Caco-2 (cell line): ENCODE results near the gene SLC16A8. TPM values are rescaled to one million over a fixed set of nuclear protein-coding genes. Genes with fewer than 3 reads are reported as not detected.
A peak's percentile ranks its signal among the peaks of the same experiment; 100 is the strongest.

Experiments
- BruUV-seq: library from RNA; stranded (reverse); fragments of 400-500 nt; replicated peaks from 2 replicates; lab custom pipeline; 2021; lab: Mats Ljungman, UMichigan
- CTCF ChIA-PET: fragments of 300-600 bp; sonication (Branson Sonifier 250); formaldehyde crosslinking; loops from one replicate; lab custom pipeline; 2022; ENCODE audit warnings: antibody characterized with exemption; lab: Charles Lee
- POLR2A ChIA-PET: fragments of 300-600 bp; sonication (Branson Sonifier 250); formaldehyde crosslinking; loops from one replicate; lab custom pipeline; 2022; ENCODE audit warnings: antibody characterized with exemption; lab: Charles Lee
- DNase-seq, 2 experiments: peaks; one replicate each; pipeline versions ENCODE4 v3.0.0 to v3.0.0-alpha.2; 2020 to 2022
- H3K27me3 ChIP-seq: replicated peaks from 2 replicates; pipeline ENCODE4 v1.6.0; 2011; ENCODE audit warnings: low read length; ENCODE audit not compliant: control insufficient read depth, insufficient read depth
- H3K36me3 ChIP-seq: 2 replicates; pipeline ENCODE4 v1.5.1; 2011; ENCODE audit warnings: low read length; ENCODE audit not compliant: control insufficient read depth, insufficient read depth
- H3K4me1 ChIP-seq: fragments of 250-450 bp; sonication (Bioruptor Pico); 2 replicates; pipeline ENCODE4 v1.5.1; 2020; ENCODE audit warnings: mild to moderate bottlenecking
- H3K4me3 ChIP-seq: 2 replicates; pipeline ENCODE4 v1.5.1; 2011; ENCODE audit warnings: low read depth, mild to moderate bottlenecking, control low read depth, low read length
- H3K9me3 ChIP-seq: fragments of 250-450 bp; sonication (Bioruptor Pico); 2 replicates; pipeline ENCODE4 v1.5.1; 2020; ENCODE audit warnings: mild to moderate bottlenecking, moderate library complexity
- H3K27ac Mint-ChIP-seq: one replicate; pipeline ENCODE4 v1.8.0; 2022; ENCODE audit warnings: mixed read lengths; ENCODE audit not compliant: unreplicated experiment
- H3K27me3 Mint-ChIP-seq: one replicate; pipeline ENCODE4 v1.8.0; 2022; ENCODE audit warnings: mixed read lengths; ENCODE audit not compliant: insufficient read depth, unreplicated experiment
- H3K36me3 Mint-ChIP-seq: one replicate; pipeline ENCODE4 v1.8.0; 2022; ENCODE audit warnings: mild to moderate bottlenecking, mixed read lengths; ENCODE audit not compliant: insufficient read depth, unreplicated experiment
- H3K4me1 Mint-ChIP-seq: one replicate; pipeline ENCODE4 v1.8.0; 2022; ENCODE audit warnings: low read depth, mixed read lengths; ENCODE audit not compliant: unreplicated experiment
- H3K4me3 Mint-ChIP-seq: one replicate; pipeline ENCODE4 v1.8.0; 2022; ENCODE audit warnings: mild to moderate bottlenecking, moderate library complexity, mixed read lengths; ENCODE audit not compliant: unreplicated experiment
- H3K9me3 Mint-ChIP-seq: one replicate; pipeline ENCODE4 v1.8.0; 2022; ENCODE audit warnings: mixed read lengths; ENCODE audit not compliant: unreplicated experiment
- CTCF ChIP-seq, 2 experiments: fragments of 200-600 bp in 1 of 2; IDR thresholded peaks; 1 replicate in 1 of 2; 2 replicates in 1 of 2; pipeline versions ENCODE4 v1.5.1 to v1.8.0; 2011 to 2022; ENCODE audit warnings: antibody characterized with exemption in 1 of 2, control low read depth in 1 of 2, inconsistent platforms in 1 of 2, low read depth in 1 of 2, low read length in 1 of 2, mild to moderate bottlenecking in 1 of 2, moderate library complexity in 1 of 2; ENCODE audit not compliant: insufficient read depth in 1 of 2, severe bottlenecking in 1 of 2, unreplicated experiment in 1 of 2
- intact Hi-C: fragments of 100-400 bp; cut with micrococcal nuclease; formaldehyde crosslinking; loops from one replicate; pipeline ENCODE4 v1.10.0; 2022; ENCODE audit not compliant: unreplicated experiment
- total RNA-seq: library from RNA; stranded (reverse); gene quantifications from 2 replicates; pipeline ENCODE4 v1.2.3, GENCODE V29; 2022

Gene SLC16A8
- total RNA-seq, 1 experiment from 2014 or later: not detected

- Histone ChIP-seq H3K9me3 (no peaks in the 10 kb centered on the region), H3K36me3 (no peaks in the 10 kb centered on the region), H3K27me3 (no peaks in the 10 kb centered on the region), H3K4me3 (no peak overlapping the region), H3K4me1 (peaks cover 21% of the 10 kb centered on the region)
- CTCF ChIA-PET: interaction anchor here (0.9 to 1.0 kb wide), 2 partner anchors 87 to 93 kb away, joined by 4 read pairs; partner anchors contain the start of gene MAFF
- peak; percentile 72 to 87 for DNase-seq
- TF ChIP-seq CTCF (IDR thresholded peaks at IDR 0.05; ENCODE audit: insufficient read depth in 1 of 2, low read depth in 1 of 2, low read length in 1 of 2, severe bottlenecking in 1 of 2, unreplicated experiment in 1 of 2): peak; percentile 85 to 86
- Mint-ChIP-seq H3K36me3 (peaks cover 13% of the 10 kb centered on the region), H3K4me3 (no peak overlapping the region), H3K9me3 (peaks cover 5% of the 10 kb centered on the region), H3K4me1 (peaks cover 10% of the 10 kb centered on the region), H3K27me3 (peaks cover 2% of the 10 kb centered on the region), H3K27ac (no peak overlapping the region)
- POLR2A ChIA-PET: interaction anchor here (1.0 kb wide), 1 partner anchor 67 kb away, joined by 3 read pairs; the partner anchor contains the start of gene PLA2G6
- no TSS peak for BruUV-seq
- intact Hi-C loops: loop anchor here (10.0 kb wide), 2 partner anchors 70 to 100 kb away; partner anchors contain the start of gene PLA2G6
Measured at GRCh38 chr22:38114484-38115398, 30.8 kb upstream of the SLC16A8 start.

GRCh38 chr22:38112381-38112780, 28.4 kb upstream of the SLC16A8 start:
- Mint-ChIP-seq H3K27me3 (peaks cover 3% of the 10 kb centered on the region), H3K36me3 (peaks cover 33% of the 10 kb centered on the region), H3K9me3 (peaks cover 9% of the 10 kb centered on the region), H3K4me3 (no peak overlapping the region), H3K27ac (peak overlapping the region; percentile 67), H3K4me1 (peaks cover 22% of the 10 kb centered on the region)
- no peak for TF ChIP-seq CTCF (IDR thresholded peaks at IDR 0.05; ENCODE audit: insufficient read depth in 1 of 2, low read depth in 1 of 2, low read length in 1 of 2, severe bottlenecking in 1 of 2, unreplicated experiment in 1 of 2)
- peaks cover 33% of the 10 kb centered on the region for H3K4me1 ChIP-seq
- no peak for DNase-seq
- no peak overlapping the region for H3K4me3 ChIP-seq
- CTCF ChIA-PET: interaction anchor here (0.6 kb wide), 1 partner anchor 522 kb away, joined by 4 read pairs; no protein-coding TSS in a partner anchor
- POLR2A ChIA-PET: interaction anchor here (0.5 kb wide), 1 partner anchor 493 kb away, joined by 3 read pairs; no protein-coding TSS in a partner anchor
- no peaks in the 10 kb centered on the region for H3K27me3 ChIP-seq
- BruUV-seq: no TSS peak
- peaks cover under 1% of the 10 kb centered on the region; the same call in 1 of the 2 replicates for H3K36me3 ChIP-seq
- no peaks in the 10 kb centered on the region for H3K9me3 ChIP-seq
- intact Hi-C loops: loop anchor here (10.0 kb wide), 2 partner anchors 72 to 102 kb away; partner anchors contain the start of gene PLA2G6

- H3K36me3 Mint-ChIP-seq: peaks cover 33% of the 10 kb centered on the region
- peaks cover 22% of the 10 kb centered on the region for H3K4me1 Mint-ChIP-seq
- TF ChIP-seq CTCF (IDR thresholded peaks at IDR 0.05; ENCODE audit: insufficient read depth in 1 of 2, low read depth in 1 of 2, low read length in 1 of 2, severe bottlenecking in 1 of 2, unreplicated experiment in 1 of 2): no peak
- Histone ChIP-seq H3K9me3 (no peaks in the 10 kb centered on the region), H3K4me1 (peaks cover 37% of the 10 kb centered on the region), H3K4me3 (no peak overlapping the region), H3K27me3 (no peaks in the 10 kb centered on the region), H3K36me3 (peaks cover 2% of the 10 kb centered on the region; the same call in 1 of the 2 replicates)
- CTCF ChIA-PET: interaction anchor here (0.6 kb wide), 1 partner anchor 33 kb away, joined by 9 read pairs; no protein-coding TSS in a partner anchor
- no TSS peak for BruUV-seq
- intact Hi-C loops: loop anchor here (10.0 kb wide), 2 partner anchors 73 to 103 kb away; partner anchors contain the start of gene PLA2G6
- no peak overlapping the region for H3K4me3 Mint-ChIP-seq
- H3K9me3 Mint-ChIP-seq: peaks cover 9% of the 10 kb centered on the region
- no peak overlapping the region for H3K27ac Mint-ChIP-seq
- POLR2A ChIA-PET: interaction anchor here (0.5 kb wide), 1 partner anchor 494 kb away, joined by 3 read pairs; no protein-coding TSS in a partner anchor
- peaks cover 3% of the 10 kb centered on the region for H3K27me3 Mint-ChIP-seq
- DNase-seq: no peak
Measured at GRCh38 chr22:38111925-38112355, 28.0 kb upstream of the SLC16A8 start.
